ENCODE data around the gene GKN2. TPM values are rescaled to one million over a fixed set of nuclear protein-coding genes. Genes with fewer than 3 reads are reported as not detected.

Gene GKN2
- total RNA-seq, 3 donors from 2014 or later: not detected

GRCh38 chr2:68916226-68916625 is 36.5 kb downstream of the GKN2 start:
- no peaks in the 10 kb centered on the region for H3K4me1 ChIP-seq
- H3K9me3 ChIP-seq: no peaks in the 10 kb centered on the region
- no peak overlapping the region for H3K4me3 ChIP-seq
- no peaks in the 10 kb centered on the region for H3K36me3 ChIP-seq
- intact Hi-C loops (cut with DNase I; ENCODE audit: low total_unique reads): no loop called here
- H3K27ac ChIP-seq: no peak overlapping the region
- no peak for DNase-seq (ENCODE audit: low spot score in 2 of 2)
- TF ChIP-seq POLR2AphosphoS5 (IDR thresholded peaks at IDR 0.05) (no peak), CTCF (IDR thresholded peaks at IDR 0.05) (no peak), POLR2A (IDR thresholded peaks at IDR 0.05) (no peak)
- no peaks in the 10 kb centered on the region for H3K27me3 ChIP-seq

GRCh38 chr2:68915393-68915792 is 37.3 kb downstream of the GKN2 start:
- no peak overlapping the region for H3K27ac ChIP-seq
- DNase-seq (ENCODE audit: low spot score in 2 of 2): no peak
- no peaks in the 10 kb centered on the region for H3K9me3 ChIP-seq
- H3K4me1 ChIP-seq: no peaks in the 10 kb centered on the region
- no peak overlapping the region for H3K4me3 ChIP-seq
- intact Hi-C loops (cut with DNase I; ENCODE audit: low total_unique reads): no loop called here
- H3K27me3 ChIP-seq: no peaks in the 10 kb centered on the region
- no peaks in the 10 kb centered on the region for H3K36me3 ChIP-seq
- TF ChIP-seq POLR2AphosphoS5 (IDR thresholded peaks at IDR 0.05): no peak
- no peak for TF ChIP-seq POLR2A (IDR thresholded peaks at IDR 0.05)
- no peak for TF ChIP-seq CTCF (IDR thresholded peaks at IDR 0.05)

- Histone ChIP-seq H3K27me3 (no peaks in the 10 kb centered on the region), H3K36me3 (no peaks in the 10 kb centered on the region), H3K27ac (no peak overlapping the region), H3K9me3 (no peaks in the 10 kb centered on the region), H3K4me1 (peaks cover 0 to 7% of the 10 kb centered on the region in 2 donors), H3K4me3 (no peak overlapping the region)
- TF ChIP-seq CTCF (IDR thresholded peaks at IDR 0.05) (no peak), POLR2AphosphoS5 (IDR thresholded peaks at IDR 0.05) (no peak), POLR2A (IDR thresholded peaks at IDR 0.05) (no peak)
- intact Hi-C loops (cut with DNase I; ENCODE audit: low total_unique reads): loop anchor here (5.0 kb wide), 1 partner anchor 146 kb away; no protein-coding TSS in a partner anchor
- DNase-seq (ENCODE audit: low spot score in 2 of 2): no peak
Measured at GRCh38 chr2:68913359-68913758, 39.3 kb downstream of the GKN2 start.

- intact Hi-C loops (cut with DNase I; ENCODE audit: low total_unique reads): loop anchor here (5.0 kb wide), 1 partner anchor 145 kb away; no protein-coding TSS in a partner anchor
- Histone ChIP-seq H3K4me3 (no peak overlapping the region), H3K4me1 (peaks cover 0 to 7% of the 10 kb centered on the region in 2 donors), H3K9me3 (no peaks in the 10 kb centered on the region), H3K36me3 (no peaks in the 10 kb centered on the region), H3K27ac (no peak overlapping the region), H3K27me3 (no peaks in the 10 kb centered on the region)
- no peak for DNase-seq (ENCODE audit: low spot score in 2 of 2)
- TF ChIP-seq CTCF (IDR thresholded peaks at IDR 0.05): no peak
- TF ChIP-seq POLR2AphosphoS5 (IDR thresholded peaks at IDR 0.05): no peak
- TF ChIP-seq POLR2A (IDR thresholded peaks at IDR 0.05): no peak
Measured at GRCh38 chr2:68912732-68913131, 40.0 kb downstream of the GKN2 start.

GRCh38 chr2:68912111-68912510 is 40.6 kb downstream of the GKN2 start:
- no peaks in the 10 kb centered on the region for H3K9me3 ChIP-seq
- DNase-seq (ENCODE audit: low spot score in 2 of 2): no peak
- no peak overlapping the region for H3K27ac ChIP-seq
- H3K36me3 ChIP-seq: no peaks in the 10 kb centered on the region
- intact Hi-C loops (cut with DNase I; ENCODE audit: low total_unique reads): loop anchor here (5.0 kb wide), 1 partner anchor 145 kb away; no protein-coding TSS in a partner anchor
- no peak overlapping the region for H3K4me3 ChIP-seq
- H3K4me1 ChIP-seq: peaks cover 0 to 7% of the 10 kb centered on the region in 2 donors
- TF ChIP-seq CTCF (IDR thresholded peaks at IDR 0.05) (no peak), POLR2AphosphoS5 (IDR thresholded peaks at IDR 0.05) (no peak), POLR2A (IDR thresholded peaks at IDR 0.05) (no peak)
- H3K27me3 ChIP-seq: no peaks in the 10 kb centered on the region
